PC-9 (cell line): ENCODE results near the gene CD1D. TPM values are rescaled to one million over a fixed set of nuclear protein-coding genes. Genes with fewer than 3 reads are reported as not detected.

Experiments used
- Bru-seq: library from RNA; stranded (reverse); fragments of 400-500 nt; gene quantifications from one replicate; lab custom pipeline; 2021; lab: Mats Ljungman, UMichigan
- BruChase-seq, 2 experiments: library from RNA; stranded (reverse); fragments of 400-500 nt; gene quantifications; one replicate each; lab custom pipeline; 2021; lab: Mats Ljungman, UMichigan
- BruUV-seq: library from RNA; stranded (reverse); fragments of 400-500 nt; replicated peaks from 2 replicates; lab custom pipeline; 2021; lab: Mats Ljungman, UMichigan
- CTCF ChIA-PET: fragments of 300-600 bp; sonication (Branson Sonifier 250); formaldehyde crosslinking; loops from one replicate; lab custom pipeline; 2022; ENCODE audit warnings: antibody characterized with exemption; lab: Charles Lee
- POLR2A ChIA-PET: fragments of 300-600 bp; sonication (Branson Sonifier 250); formaldehyde crosslinking; loops from one replicate; lab custom pipeline; 2022; ENCODE audit warnings: antibody characterized with exemption; ENCODE audit not compliant: unreplicated experiment; lab: Charles Lee
- DNase-seq, 2 experiments: peaks; one replicate each; pipeline versions ENCODE4 v3.0.0 to v3.0.0-alpha.2; 2015 to 2022; ENCODE audit warnings: mixed read lengths in 1 of 2
- H2AFZ ChIP-seq: fragments of 200-600 bp; sonication (generic); 2 replicates; pipeline ENCODE4 v1.8.1; 2017; ENCODE audit warnings: antibody characterized with exemption
- H3F3A ChIP-seq: fragments of 200-600 bp; sonication (generic); 2 replicates; pipeline ENCODE4 v1.8.1; 2017; ENCODE audit warnings: antibody characterized with exemption, mild to moderate bottlenecking, low read depth; ENCODE audit not compliant: insufficient read depth
- H3K27ac ChIP-seq: fragments of 200-600 bp; sonication (generic); 2 replicates; pipeline ENCODE4 v1.6.1; 2016; ENCODE audit warnings: mixed run types
- H3K27me3 ChIP-seq: fragments of 200-600 bp; sonication (generic); 2 replicates; pipeline ENCODE4 v1.6.1; 2016; ENCODE audit warnings: low read depth, mixed run types; ENCODE audit not compliant: insufficient read depth
- H3K36me3 ChIP-seq: fragments of 200-600 bp; sonication (generic); 2 replicates; pipeline ENCODE4 v1.6.1; 2016; ENCODE audit warnings: low read depth, mixed run types
- H3K4me1 ChIP-seq: fragments of 200-600 bp; sonication (generic); replicated peaks from 2 replicates; pipeline ENCODE4 v1.6.1; 2016; ENCODE audit warnings: mixed run types; ENCODE audit not compliant: insufficient read depth
- H3K4me2 ChIP-seq: fragments of 200-600 bp; sonication (generic); 2 replicates; pipeline ENCODE4 v1.6.1; 2017; ENCODE audit warnings: mixed run types
- H3K4me3 ChIP-seq: fragments of 200-600 bp; sonication (generic); 2 replicates; pipeline ENCODE4 v1.6.1; 2016; ENCODE audit warnings: mixed run types
- H3K79me2 ChIP-seq: fragments of 200-600 bp; sonication (generic); 2 replicates; pipeline ENCODE4 v1.6.1; 2017; ENCODE audit warnings: low read depth, mixed run types
- H3K9me2 ChIP-seq: fragments of 200-600 bp; sonication (generic); 2 replicates; pipeline ENCODE4 v1.8.1; 2017; ENCODE audit warnings: mild to moderate bottlenecking; ENCODE audit not compliant: insufficient read depth
- H3K9me3 ChIP-seq: fragments of 200-600 bp; sonication (generic); 2 replicates; pipeline ENCODE4 v1.8.1; 2016; ENCODE audit warnings: low read depth; ENCODE audit not compliant: insufficient read depth
- H4K20me1 ChIP-seq: fragments of 200-600 bp; sonication (generic); 2 replicates; pipeline ENCODE4 v1.8.1; 2017; ENCODE audit not compliant: insufficient read depth
- EZH2 ChIP-seq: fragments of 200-600 bp; sonication (generic); IDR thresholded peaks from 2 replicates; pipeline ENCODE4 v1.8.0; 2017; ENCODE audit warnings: antibody characterized with exemption, low read depth
- intact Hi-C: fragments of 100-400 bp; cut with micrococcal nuclease; formaldehyde crosslinking; loops from one replicate; pipeline ENCODE4 v1.10.0; 2022; ENCODE audit not compliant: unreplicated experiment
- long read RNA-seq: library from polyadenylated mRNA; stranded (forward); transcript quantifications from one replicate; pipeline ENCODE4 v2.0.0, GENCODE V29; 2022
- total RNA-seq: library from RNA; stranded (reverse); gene quantifications from 2 replicates; pipeline ENCODE4 v1.2.3, GENCODE V29; 2021
- TF ChIP-seq, protein P1 (sequence below): fragments of 200-600 bp; sonication (generic); conservative IDR thresholded peaks from 2 replicates; pipeline ENCODE4 v1.6.1; 2017; ENCODE audit warnings: mixed run types, antibody characterized with exemption, mild to moderate bottlenecking, moderate library complexity

CD1D gene
- not detected in 2 replicates for total RNA-seq
- not detected for Bru-seq, nascent RNA
- BruChase-seq, experiment 1, labeled RNA remaining after a 2-hour chase: not detected
- BruChase-seq, experiment 2, labeled RNA remaining after a 6-hour chase: not detected
- long read RNA-seq: 0 reads

DNA sequence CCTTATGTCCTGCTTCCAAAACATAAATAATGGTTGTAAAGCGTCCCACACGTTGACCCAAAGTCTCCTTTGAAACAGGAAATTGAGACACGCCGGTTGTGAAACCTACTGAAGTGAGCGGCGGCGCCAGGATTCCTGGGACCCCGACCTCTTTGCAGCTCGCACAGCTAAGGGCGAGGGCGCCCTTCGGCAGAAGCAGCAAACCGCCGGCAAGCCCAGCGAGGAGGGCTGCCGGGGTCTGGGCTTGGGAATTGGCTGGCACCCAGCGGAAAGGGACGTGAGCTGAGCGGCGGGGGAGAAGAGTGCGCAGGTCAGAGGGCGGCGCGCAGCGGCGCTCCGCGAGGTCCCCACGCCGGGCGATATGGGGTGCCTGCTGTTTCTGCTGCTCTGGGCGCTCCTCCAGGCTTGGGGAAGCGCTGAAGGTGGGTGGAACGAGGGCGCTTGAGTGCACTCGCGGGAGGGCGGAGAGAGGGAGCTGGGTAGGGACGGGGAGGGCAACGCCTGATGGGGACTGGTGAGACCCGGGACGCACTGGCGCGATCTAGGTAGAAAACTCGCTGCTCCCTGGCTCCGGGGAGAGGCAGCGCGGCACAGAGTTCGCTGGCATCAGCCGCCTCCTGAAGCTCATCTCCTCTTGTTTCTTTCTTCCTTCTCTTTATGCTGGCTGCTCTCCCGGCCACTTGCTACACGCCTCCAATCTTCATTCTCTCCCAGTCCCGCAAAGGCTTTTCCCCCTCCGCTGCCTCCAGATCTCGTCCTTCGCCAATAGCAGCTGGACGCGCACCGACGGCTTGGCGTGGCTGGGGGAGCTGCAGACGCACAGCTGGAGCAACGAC is at the start of gene CD1D:
CD1D (plus strand) TSS at position 155 of the 836 bp plus-strand sequence; CDS start at position 362, 207 bp downstream.
- TF ChIP-seq, protein P1, sequence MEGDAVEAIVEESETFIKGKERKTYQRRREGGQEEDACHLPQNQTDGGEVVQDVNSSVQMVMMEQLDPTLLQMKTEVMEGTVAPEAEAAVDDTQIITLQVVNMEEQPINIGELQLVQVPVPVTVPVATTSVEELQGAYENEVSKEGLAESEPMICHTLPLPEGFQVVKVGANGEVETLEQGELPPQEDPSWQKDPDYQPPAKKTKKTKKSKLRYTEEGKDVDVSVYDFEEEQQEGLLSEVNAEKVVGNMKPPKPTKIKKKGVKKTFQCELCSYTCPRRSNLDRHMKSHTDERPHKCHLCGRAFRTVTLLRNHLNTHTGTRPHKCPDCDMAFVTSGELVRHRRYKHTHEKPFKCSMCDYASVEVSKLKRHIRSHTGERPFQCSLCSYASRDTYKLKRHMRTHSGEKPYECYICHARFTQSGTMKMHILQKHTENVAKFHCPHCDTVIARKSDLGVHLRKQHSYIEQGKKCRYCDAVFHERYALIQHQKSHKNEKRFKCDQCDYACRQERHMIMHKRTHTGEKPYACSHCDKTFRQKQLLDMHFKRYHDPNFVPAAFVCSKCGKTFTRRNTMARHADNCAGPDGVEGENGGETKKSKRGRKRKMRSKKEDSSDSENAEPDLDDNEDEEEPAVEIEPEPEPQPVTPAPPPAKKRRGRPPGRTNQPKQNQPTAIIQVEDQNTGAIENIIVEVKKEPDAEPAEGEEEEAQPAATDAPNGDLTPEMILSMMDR: no peak
- no peak for TF ChIP-seq EZH2
- no peak within 1 kb of the TSS for H3K27ac ChIP-seq
- no peak within 1 kb of the TSS for H2AFZ ChIP-seq
- no peaks in the 10 kb centered on the region for H3K9me2 ChIP-seq
- intact Hi-C loops: no loop called here
- no peak within 1 kb of the TSS for H3K4me2 ChIP-seq
- ChIA-PET POLR2A (interaction anchor here (0.5 to 0.7 kb wide), 2 partner anchors 621 to 672 kb away, joined by 3 to 6 read pairs; no protein-coding TSS in a partner anchor), CTCF (no interaction called here)
- no peak for DNase-seq
- H3K4me3 ChIP-seq: no peak within 1 kb of the TSS
- H3F3A ChIP-seq: no peaks in the 10 kb centered on the region
- H3K36me3 ChIP-seq: no peaks in the 10 kb centered on the region
- H4K20me1 ChIP-seq: no peaks in the 10 kb centered on the region
- no peaks in the 10 kb centered on the region for H3K79me2 ChIP-seq
- no peaks in the 10 kb centered on the region for H3K9me3 ChIP-seq
- BruUV-seq: no TSS peak
- H3K27me3 ChIP-seq: peaks cover 80% of the 10 kb centered on the region
- no peaks in the 10 kb centered on the region for H3K4me1 ChIP-seq

DNA sequence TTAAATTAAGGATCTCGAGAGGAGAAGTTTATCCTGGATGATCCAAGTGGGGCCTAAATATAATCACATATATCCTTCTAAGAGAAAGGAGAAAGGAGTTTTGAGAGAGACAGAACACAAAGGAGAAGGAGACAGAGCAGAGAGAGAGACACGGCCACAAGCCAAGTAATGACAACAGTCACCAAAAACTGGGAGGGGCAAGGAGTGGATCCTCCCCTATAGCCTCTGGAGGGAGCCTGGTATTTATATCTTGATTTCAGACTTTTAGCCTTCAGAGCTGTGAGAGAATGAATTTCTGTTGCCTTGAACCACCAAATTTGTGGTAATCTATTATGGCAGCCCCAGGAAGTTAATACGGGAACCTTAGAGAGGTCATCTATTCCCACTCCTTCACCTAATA is 49.5 kb upstream of the CD1D start:
- Histone ChIP-seq H3K9me3 (no peaks in the 10 kb centered on the region), H4K20me1 (no peaks in the 10 kb centered on the region), H3K27ac (no peak overlapping the region), H3K79me2 (no peaks in the 10 kb centered on the region), H3F3A (no peaks in the 10 kb centered on the region), H3K4me2 (no peak overlapping the region), H3K36me3 (no peaks in the 10 kb centered on the region), H2AFZ (no peak overlapping the region), H3K4me1 (no peaks in the 10 kb centered on the region), H3K4me3 (no peak overlapping the region), H3K27me3 (peaks cover 17% of the 10 kb centered on the region), H3K9me2 (no peaks in the 10 kb centered on the region)
- POLR2A ChIA-PET: no interaction called here
- DNase-seq: no peak
- intact Hi-C loops: no loop called here
- TF ChIP-seq EZH2: no peak
- TF ChIP-seq, protein P1: no peak
- BruUV-seq: no TSS peak
- CTCF ChIA-PET: no interaction called here

DNA sequence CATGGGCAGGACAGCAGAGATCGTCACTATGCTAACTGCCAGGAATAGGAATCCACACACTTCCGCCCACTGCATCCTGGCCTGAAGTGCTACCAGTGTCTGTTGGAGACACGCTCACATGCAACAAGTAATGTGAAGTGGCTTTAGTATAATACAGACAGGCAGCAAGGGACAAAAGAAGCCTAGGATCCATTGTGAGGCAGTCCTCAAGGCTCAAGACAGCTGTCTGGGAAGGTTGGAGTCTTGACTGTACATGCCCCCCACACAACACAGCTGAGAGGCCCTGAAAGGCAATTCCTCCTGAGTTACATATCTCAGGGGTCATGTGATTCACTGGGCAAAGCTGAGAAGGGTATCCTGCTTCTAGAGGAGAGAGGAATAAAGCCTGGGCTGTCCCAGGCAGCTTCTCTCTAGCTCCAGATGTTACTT is 39.9 kb upstream of the CD1D start:
- no peak overlapping the region for H3K4me2 ChIP-seq
- no peaks in the 10 kb centered on the region for H3K36me3 ChIP-seq
- H4K20me1 ChIP-seq: no peaks in the 10 kb centered on the region
- no peak for DNase-seq
- H2AFZ ChIP-seq: no peak overlapping the region
- ChIA-PET CTCF (no interaction called here), POLR2A (no interaction called here)
- no peaks in the 10 kb centered on the region for H3F3A ChIP-seq
- BruUV-seq: no TSS peak
- no peaks in the 10 kb centered on the region for H3K9me3 ChIP-seq
- TF ChIP-seq EZH2: no peak
- TF ChIP-seq, protein P1: no peak
- intact Hi-C loops: no loop called here
- H3K9me2 ChIP-seq: no peaks in the 10 kb centered on the region
- H3K4me1 ChIP-seq: no peaks in the 10 kb centered on the region
- H3K79me2 ChIP-seq: no peaks in the 10 kb centered on the region
- H3K4me3 ChIP-seq: no peak overlapping the region
- H3K27ac ChIP-seq: no peak overlapping the region
- H3K27me3 ChIP-seq: peaks cover 31% of the 10 kb centered on the region
